Aorta (tissue), 5 donors: ENCODE data around the gene GH2. TPM values are rescaled to one million over a fixed set of nuclear protein-coding genes. Genes with fewer than 3 reads are reported as not detected.
"Not testable (repeated sequence)": the region's sequence is repeated elsewhere in the genome, so short reads cannot be mapped to it uniquely, and the experiment has no call there.

Experiments
- ATAC-seq: fragments of 200-7000 bp; cut with Tn5 transposase; one replicate; pipeline ENCODE4 v1.9.1; 2022; ENCODE audit warnings: moderate library complexity; ENCODE audit not compliant: low FRiP score
- DNase-seq, 2 donors: peaks; one replicate each; pipeline ENCODE4 v3.0.0-alpha.2; 2020
- H3K27ac ChIP-seq, 2 donors: one replicate each; pipeline ENCODE4 v1.5.1; 2013; ENCODE audit warnings: low read length in 2 of 2, mild to moderate bottlenecking in 2 of 2, moderate library complexity in 2 of 2, control low read depth in 1 of 2, inconsistent platforms in 1 of 2, low read depth in 1 of 2
- H3K27me3 ChIP-seq, 2 donors: one replicate each; pipeline ENCODE4 v1.6.1; 2013; ENCODE audit warnings: control low read depth in 1 of 2, low read length in 1 of 2, mild to moderate bottlenecking in 1 of 2, moderate library complexity in 1 of 2; ENCODE audit not compliant: insufficient read depth in 2 of 2, control insufficient read depth in 1 of 2
- H3K36me3 ChIP-seq, 2 donors: one replicate each; pipeline ENCODE4 v1.6.1; 2013; ENCODE audit warnings: control low read depth in 1 of 2, low read length in 1 of 2, mild to moderate bottlenecking in 1 of 2; ENCODE audit not compliant: insufficient read depth in 2 of 2, control insufficient read depth in 1 of 2
- H3K4me1 ChIP-seq, 2 donors: one replicate each; pipeline ENCODE4 v1.6.1; 2013; ENCODE audit warnings: low read length in 2 of 2, control low read depth in 1 of 2, mild to moderate bottlenecking in 1 of 2, moderate library complexity in 1 of 2; ENCODE audit not compliant: insufficient read depth in 2 of 2, control insufficient read depth in 1 of 2
- H3K4me3 ChIP-seq, 2 donors: one replicate each; pipeline ENCODE4 v1.5.1; 2013; ENCODE audit warnings: low read length in 2 of 2, control low read depth in 1 of 2, mild to moderate bottlenecking in 1 of 2
- H3K9me3 ChIP-seq: one replicate; pipeline ENCODE4 v1.6.1; 2013; ENCODE audit warnings: mild to moderate bottlenecking, low read length; ENCODE audit not compliant: control insufficient read depth
- WGBS, 2 donors: extraction: QIAGEN DNeasy Blood & Tissue Kit; methylation state at CpG; one replicate each; pipeline ENCODE4 v1.1.7; 2013; 5-methylcytosine and 5-hydroxymethylcytosine counted together
- intact Hi-C, 2 donors: fragments of 100-400 bp; cut with DNase I; formaldehyde crosslinking; loops; one replicate each; pipeline versions ENCODE4 v1.14.2 to v1.15.0; 2022
- polyA plus RNA-seq, 2 donors: library from polyadenylated mRNA; stranded (reverse); fragments of 200-250 nt; gene quantifications; one replicate each; pipeline ENCODE4 v1.2.3, GENCODE V29; 2013
- total RNA-seq, 2 donors: library from RNA; stranded (reverse); fragmentation: NEBNext Ultra II Directional; extraction: Animal tissue kit (Norgen Biotek cat#: 25700); gene quantifications; one replicate each; pipeline ENCODE4 v1.2.1, GENCODE V29; 2021
- donor health status: healthy with polysubstance abuse.
- donor health status: Bipolar disorder and iron deficiency.
- donor health status: DM: no; HTN: no; CAD: no.
- donor health status: DM: no; HTN: no; CAD: no.
- donor health status: DM: yes; HTN: yes; CAD: no.

GH2 gene
- total and polyA plus RNA-seq, 4 donors = not detected

- WGBS, 2 donors = 94 to 96% methylated on average over 9 of the region's 9 CpGs
- no peaks in the 10 kb centered on the region for H3K9me3 ChIP-seq
- H3K27ac ChIP-seq = no peak overlapping the region
- DNase-seq (no peak), ATAC-seq (no peak)
- H3K27me3 ChIP-seq = no peaks in the 10 kb centered on the region
- intact Hi-C loops = no loop called here
- H3K36me3 ChIP-seq = no peaks in the 10 kb centered on the region
- no peaks in the 10 kb centered on the region for H3K4me1 ChIP-seq
- no peak overlapping the region for H3K4me3 ChIP-seq
These were observed 31.3 kb downstream of the GH2 start for GRCh38 chr17:63850401-63850800.

- ATAC-seq = peak; percentile 96
- 7 to 9% methylated on average over 71 to 82 of the region's 82 CpGs for WGBS, 2 donors
- Histone ChIP-seq H3K27ac (no peak overlapping the region), H3K27me3 (no peaks in the 10 kb centered on the region), H3K4me3 (no peak overlapping the region), H3K4me1 (no peaks in the 10 kb centered on the region), H3K36me3 (no peaks in the 10 kb centered on the region), H3K9me3 (no peaks in the 10 kb centered on the region)
- peak; percentile 96 to 98 for DNase-seq
- intact Hi-C loops = loop anchor here in 1 of 2 donors (5.0 kb wide), 1 partner anchor 283 kb away; the partner anchor contains the start of gene ERN1
These were observed 32.7 kb downstream of the GH2 start for GRCh38 chr17:63848834-63849689.

- 93 to 96% methylated on average over 3 of the region's 3 CpGs for WGBS, 2 donors
- H3K27ac ChIP-seq = no peak overlapping the region
- no peaks in the 10 kb centered on the region for H3K36me3 ChIP-seq
- H3K9me3 ChIP-seq = no peaks in the 10 kb centered on the region
- no peaks in the 10 kb centered on the region for H3K27me3 ChIP-seq
- intact Hi-C loops = loop anchor here in 1 of 2 donors (5.0 kb wide), 1 partner anchor 285 kb away; the partner anchor contains the start of gene ERN1
- no peak overlapping the region for H3K4me3 ChIP-seq
- no peak for ATAC-seq
- no peak for DNase-seq
- peaks cover 0 to 2% of the 10 kb centered on the region in 2 donors for H3K4me1 ChIP-seq
These were observed 34.1 kb downstream of the GH2 start for GRCh38 chr17:63847525-63848249.

GRCh38 chr17:63845509-63845908 lies 36.2 kb downstream of the GH2 start:
- no peak for ATAC-seq
- Histone ChIP-seq H3K4me1 (peaks cover 2% of the 10 kb centered on the region in 2 donors), H3K9me3 (no peaks in the 10 kb centered on the region), H3K36me3 (no peaks in the 10 kb centered on the region), H3K4me3 (no peak overlapping the region), H3K27me3 (no peaks in the 10 kb centered on the region), H3K27ac (no peak overlapping the region)
- intact Hi-C loops = loop anchor here in 1 of 2 donors (5.0 kb wide), 1 partner anchor 287 kb away; the partner anchor contains the start of gene ERN1
- DNase-seq = no peak
- WGBS, 2 donors = 92 to 94% methylated on average over 1 of the region's 1 CpG

GRCh38 chr17:63843910-63844677 lies 37.6 kb downstream of the GH2 start:
- 48 to 52% methylated on average over 9 of the region's 9 CpGs for WGBS, 2 donors
- intact Hi-C loops = loop anchor here in 1 of 2 donors (5.0 kb wide), 1 partner anchor 72 kb away; the partner anchor contains the start of genes CCDC47 and DDX42
- Histone ChIP-seq H3K36me3 (no peaks in the 10 kb centered on the region), H3K4me3 (no peak overlapping the region), H3K9me3 (no peaks in the 10 kb centered on the region), H3K27me3 (no peaks in the 10 kb centered on the region), H3K27ac (peak overlapping the region in 1 of 2 donors; percentile 59), H3K4me1 (peaks cover 2 to 4% of the 10 kb centered on the region in 2 donors)
- DNase-seq (no peak), ATAC-seq (no peak)

GRCh38 chr17:63843387-63843888 lies 38.3 kb downstream of the GH2 start:
- DNase-seq = peak; percentile 77 to 81
- not testable (repeated sequence) for ATAC-seq, H3K9me3 ChIP-seq, H3K4me1 ChIP-seq, H3K36me3 ChIP-seq, H3K27me3 ChIP-seq
- Histone ChIP-seq H3K4me3 (peak overlapping the region in 1 of 2 donors; percentile 4), H3K27ac (peak overlapping the region in 1 of 2 donors; percentile 64)
- intact Hi-C loops = loop anchor here in 1 of 2 donors (5.0 kb wide), 1 partner anchor 71 kb away; the partner anchor contains the start of genes CCDC47 and DDX42
- 0 to 1% methylated on average over 19 of the region's 19 CpGs for WGBS, 2 donors

GRCh38 chr17:63842540-63843386 lies 39.0 kb downstream of the GH2 start, which contains the start of gene SMARCD2:
Gene SMARCD2, minus strand, starts transcription at chr17:63842685. Its CDS starts 11 bp downstream, at chr17:63842674.
- peak; percentile 99 to 100 for DNase-seq
- ATAC-seq = peak; percentile 96
- H3K4me1 ChIP-seq = peaks cover 2 to 4% of the 10 kb centered on the region in 2 donors
- H3K27me3 ChIP-seq = no peaks in the 10 kb centered on the region
- 0 to 1% methylated on average over 91 to 92 of the region's 92 CpGs for WGBS, 2 donors
- H3K9me3 ChIP-seq = no peaks in the 10 kb centered on the region
- H3K4me3 ChIP-seq = peak within 1 kb of the TSS; percentile 75
- H3K36me3 ChIP-seq = no peaks in the 10 kb centered on the region
- intact Hi-C loops = loop anchor here in 1 of 2 donors (5.0 kb wide), 1 partner anchor 70 kb away; the partner anchor contains the start of genes CCDC47 and DDX42
- H3K27ac ChIP-seq = peak within 1 kb of the TSS; percentile 40 to 64
